GM21723 (cell line): Measurements from ENCODE around the gene COG7.
"Not testable (repeated sequence)": the region's sequence is repeated elsewhere in the genome, so short reads cannot be mapped to it uniquely, and the experiment has no call there.

Experiments
- ATAC-seq: cut with Tn5 transposase; IDR thresholded peaks from one replicate; pipeline ENCODE4 v1.9.1; 2021; ENCODE audit warnings: mild to moderate bottlenecking, moderate library complexity; ENCODE audit not compliant: unreplicated experiment

COG7 gene

GRCh38 chr16:23452572-23453337 lies at the start of gene COG7:
TSS of gene COG7 (minus strand) at chr16:23453189. CDS start at chr16:23452994, 195 bp downstream.
- peak; percentile 82 for ATAC-seq

GRCh38 chr16:23502466-23502865 lies 49.5 kb upstream of the COG7 start:
- no peak for ATAC-seq

GRCh38 chr16:23501291-23501690 lies 48.3 kb upstream of the COG7 start:
- no peak for ATAC-seq

GRCh38 chr16:23500862-23501225 lies 47.9 kb upstream of the COG7 start:
- no peak for ATAC-seq

GRCh38 chr16:23500212-23500861 lies 47.3 kb upstream of the COG7 start:
- no peak for ATAC-seq

GRCh38 chr16:23499801-23500200 lies 46.8 kb upstream of the COG7 start:
- ATAC-seq: no peak

- ATAC-seq: no peak
Measured at GRCh38 chr16:23498863-23499262, 45.9 kb upstream of the COG7 start.

GRCh38 chr16:23497543-23497868 lies 44.5 kb upstream of the COG7 start:
- ATAC-seq: no peak

- ATAC-seq: no peak
Measured at GRCh38 chr16:23496821-23497542, 44.0 kb upstream of the COG7 start.

GRCh38 chr16:23495671-23496070 lies 42.7 kb upstream of the COG7 start:
- no peak for ATAC-seq

GRCh38 chr16:23494188-23494587 lies 41.2 kb upstream of the COG7 start:
- ATAC-seq: no peak

- no peak for ATAC-seq
Measured at GRCh38 chr16:23491490-23492391, 38.8 kb upstream of the COG7 start.

- ATAC-seq: no peak
Measured at GRCh38 chr16:23486480-23486879, 33.5 kb upstream of the COG7 start.

- ATAC-seq: no peak
Measured at GRCh38 chr16:23485841-23486240, 32.9 kb upstream of the COG7 start.

GRCh38 chr16:23485257-23485614 lies 32.2 kb upstream of the COG7 start:
- no peak for ATAC-seq

- ATAC-seq: no peak
Measured at GRCh38 chr16:23484510-23485256, 31.7 kb upstream of the COG7 start.

- ATAC-seq: not testable (repeated sequence)
Measured at GRCh38 chr16:23483492-23483891, 30.5 kb upstream of the COG7 start.

- ATAC-seq: no peak
Measured at GRCh38 chr16:23482778-23483177, 29.8 kb upstream of the COG7 start.

- no peak for ATAC-seq
Measured at GRCh38 chr16:23480257-23480656, 27.3 kb upstream of the COG7 start.

GRCh38 chr16:23479138-23479537 lies 26.1 kb upstream of the COG7 start:
- ATAC-seq: no peak
